Dermis lymphatic vessel endothelial cell (primary cell): ENCODE measurements around the gene ITPR3. TPM values are rescaled to one million over a fixed set of nuclear protein-coding genes. Genes with fewer than 3 reads are reported as not detected.

Experiments used
- total RNA-seq: library from RNA; depleted of rRNA; stranded (reverse); fragments of >200 nt; gene quantifications from 2 replicates; pipeline ENCODE4 v1.2.1, GENCODE V29; 2014

The ITPR3 gene
- total RNA-seq, result 7.4 and 18.3 TPM in 2 replicates

DNA sequence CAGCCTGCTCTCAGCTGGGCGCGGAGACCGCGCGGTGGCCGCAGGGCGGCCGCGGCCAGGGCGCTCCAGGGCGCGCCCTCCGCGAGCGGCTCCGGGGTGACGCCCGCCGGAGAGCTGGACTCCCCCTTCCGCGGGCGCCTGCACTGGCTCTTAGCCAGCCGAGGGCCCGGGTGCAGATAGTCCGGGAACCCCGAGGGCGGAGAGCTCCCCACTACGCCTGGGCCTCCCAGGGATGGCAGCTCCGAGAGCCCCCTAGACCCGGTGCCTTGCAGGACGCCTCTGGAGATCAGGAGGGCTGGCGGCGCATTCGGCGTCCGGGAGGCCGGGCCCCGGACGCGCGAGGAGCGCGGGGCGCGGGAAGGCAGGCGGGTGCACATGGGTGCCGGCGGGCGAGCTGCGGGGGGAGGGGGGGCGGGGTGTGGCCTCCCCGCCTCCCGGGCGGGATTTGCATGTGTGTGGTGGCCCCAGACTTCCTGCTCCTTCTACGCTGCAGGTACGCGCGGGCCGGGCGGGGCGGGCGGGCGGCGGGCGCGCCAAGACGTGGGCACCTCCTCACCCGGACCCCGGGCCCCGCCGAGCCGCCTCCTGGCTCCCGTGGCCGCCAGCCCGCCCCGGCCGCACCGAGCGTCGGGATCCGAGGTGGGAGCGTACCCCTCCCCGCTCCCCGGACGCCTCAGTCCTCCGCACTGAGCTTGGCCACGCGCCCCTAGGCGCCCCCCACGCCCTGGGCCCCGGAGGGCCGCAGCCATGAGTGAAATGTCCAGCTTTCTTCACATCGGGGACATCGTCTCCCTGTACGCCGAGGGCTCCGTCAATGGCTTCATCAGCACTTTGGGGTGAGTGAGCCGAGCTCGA is at the start of gene ITPR3:
Gene ITPR3, plus strand, starts transcription at position 467 of the 855 bp plus-strand sequence. Its CDS starts 281 bp downstream, at position 748.

DNA sequence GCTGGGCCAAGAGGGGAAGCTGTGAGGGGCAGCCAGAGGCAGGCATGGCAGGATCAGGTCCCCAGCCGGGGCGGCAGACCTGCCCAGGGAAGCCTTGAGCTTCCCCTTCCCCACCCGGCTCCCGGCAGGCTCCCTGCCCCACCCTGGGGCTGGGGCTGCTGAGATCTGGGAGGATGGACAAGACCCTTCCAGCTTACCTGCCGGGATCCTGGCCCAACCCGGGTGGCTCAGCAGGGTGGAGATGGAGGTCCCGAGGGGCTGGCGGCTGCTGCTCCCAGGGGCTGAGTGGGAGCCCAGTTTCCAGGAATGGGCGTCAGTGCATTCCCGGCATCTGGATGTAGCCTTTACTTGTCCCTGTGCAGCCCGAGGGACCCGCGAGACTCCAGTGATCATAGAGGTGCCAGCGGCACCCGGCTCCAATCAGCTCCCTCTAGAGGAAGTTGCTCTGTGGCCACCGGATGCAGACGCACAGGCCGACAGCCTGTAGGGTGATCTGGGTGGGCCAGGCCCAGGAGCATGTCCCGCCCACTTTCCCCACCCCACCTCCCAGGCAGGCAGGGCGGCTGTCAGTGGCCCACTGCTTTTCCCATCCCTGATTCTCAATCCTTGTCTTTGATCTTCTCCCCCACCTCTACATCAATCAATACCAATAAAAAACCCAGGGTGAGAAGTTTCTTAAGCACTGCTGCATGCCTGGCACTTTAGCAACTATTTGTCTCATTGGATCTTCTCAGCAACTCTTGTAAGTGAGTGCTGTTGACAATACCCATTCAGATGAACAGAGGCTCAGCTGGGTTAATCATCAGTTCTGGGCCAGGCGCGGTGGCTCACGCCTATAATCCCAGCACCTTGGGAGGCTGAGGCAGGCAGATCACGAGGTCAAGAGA is 41.1 kb upstream of the ITPR3 start, which contains the start of gene BAK1:
Gene BAK1, minus strand, starts transcription at position 449 of the 887 bp plus-strand sequence. CDS start 2,672 bp downstream, outside the sequence.

DNA sequence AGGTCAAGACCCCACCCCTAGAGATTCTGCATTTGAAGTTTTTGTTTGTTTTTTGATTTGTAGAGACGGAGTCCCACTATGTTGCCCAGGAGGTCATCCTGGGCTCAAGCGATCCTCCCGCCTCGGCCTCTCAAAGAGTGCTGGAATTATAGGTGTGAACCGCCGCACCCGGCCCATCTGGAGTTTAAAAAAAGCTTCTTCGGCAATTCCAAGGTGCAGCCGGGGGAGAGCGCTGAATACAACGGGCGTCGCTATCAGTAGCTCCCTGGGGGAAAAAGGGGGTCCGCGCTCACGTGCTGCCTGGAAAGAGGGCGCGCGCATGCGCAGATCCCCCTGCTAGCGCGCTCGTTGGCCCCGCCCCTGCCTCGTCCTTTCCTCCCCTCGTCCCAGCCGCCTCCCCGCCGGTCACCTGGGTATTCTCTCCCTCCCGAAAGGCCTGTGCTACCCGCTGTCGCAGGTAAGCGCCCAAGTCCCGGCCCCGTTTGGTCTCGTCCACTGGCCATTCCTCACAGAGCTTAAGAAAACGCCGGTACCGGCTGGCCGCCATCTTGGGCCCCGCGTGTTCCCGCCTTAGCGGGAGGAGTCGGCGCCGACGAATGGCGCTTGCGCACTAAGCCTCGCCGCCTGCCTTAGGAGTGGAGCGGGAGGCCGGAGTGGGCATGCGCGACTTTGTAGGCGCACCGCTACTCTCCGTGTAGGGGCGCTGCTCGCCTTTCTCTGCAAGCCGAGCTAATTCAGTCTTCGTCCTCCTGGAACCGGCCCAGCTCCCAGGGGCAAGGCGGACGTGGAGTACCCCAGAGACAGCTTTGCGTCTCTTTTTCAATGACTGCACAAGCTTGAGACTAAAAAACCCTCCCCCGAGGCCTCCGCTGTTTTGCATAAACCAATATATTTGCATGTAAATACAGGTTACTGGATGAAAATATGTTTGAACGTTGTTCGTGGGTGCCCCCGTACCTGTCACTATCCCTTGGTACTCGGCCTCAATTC is 90.3 kb downstream of the ITPR3 start, which contains the start of gene UQCC2:
Gene UQCC2, minus strand, starts transcription at position 561 of the 990 bp plus-strand sequence. Its CDS starts 14 bp downstream, at position 547.

Other genes with a start within 250 kb of the ITPR3 start
- 3.1 and 3.8 TPM in 2 replicates for gene KIFC1, start 229.5 kb upstream of the ITPR3 start, total RNA-seq
- gene PHF1, start 210.3 kb upstream of the ITPR3 start, total RNA-seq, result 10.0 and 11.5 TPM in 2 replicates
- 51.8 and 59.5 TPM in 2 replicates for gene CUTA, start 203.2 kb upstream of the ITPR3 start, total RNA-seq
- gene SYNGAP1, start 201.3 kb upstream of the ITPR3 start, total RNA-seq, result 1.7 and 2.9 TPM in 2 replicates
- gene ZBTB9, start 166.7 kb upstream of the ITPR3 start, total RNA-seq, result 4.6 and 7.0 TPM in 2 replicates
- gene BAK1, start 41.0 kb upstream of the ITPR3 start, total RNA-seq, result 13.2 and 21.1 TPM in 2 replicates
- 17.4 and 21.0 TPM in 2 replicates for gene UQCC2, start 90.4 kb downstream of the ITPR3 start, total RNA-seq
- gene IP6K3, start 125.6 kb downstream of the ITPR3 start, total RNA-seq, result not detected in 2 replicates
- gene LEMD2, start 167.8 kb downstream of the ITPR3 start, total RNA-seq, result 35.1 and 38.8 TPM in 2 replicates
- gene MLN, start 182.7 kb downstream of the ITPR3 start, total RNA-seq, result not detected in 2 replicates